ENCODE measurements around the gene TBRG4. TPM values are rescaled to one million over a fixed set of nuclear protein-coding genes. Genes with fewer than 3 reads are reported as not detected.

The TBRG4 gene
- total and polyA plus RNA-seq, 9 donors, result 28.6 to 67.5 (median 49.9) TPM

DNA sequence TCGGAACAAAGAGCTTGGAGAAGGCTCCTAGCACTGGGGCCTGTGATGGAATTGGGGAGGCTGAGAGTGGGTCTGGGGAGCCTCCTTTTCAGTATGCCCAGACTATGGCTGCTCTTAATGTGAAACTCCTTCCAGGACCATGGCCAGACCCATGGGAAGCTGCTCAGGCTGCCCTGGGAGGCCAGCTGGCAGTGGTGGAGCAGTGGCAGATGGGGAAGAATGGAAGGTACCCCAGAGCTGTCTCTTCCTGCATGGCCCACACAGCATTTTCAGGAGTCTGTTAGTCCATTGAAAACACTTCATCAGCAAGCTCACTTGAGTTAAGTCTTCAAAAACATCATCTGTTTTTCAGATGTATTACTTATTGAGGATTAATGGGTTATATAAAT, 41.2 kb downstream of the TBRG4 start:
- 83 to 94% (median 90%) methylated on average over 1 of the region's 1 CpG for WGBS, 3 donors
- intact Hi-C loops (cut with DNase I), result no loop called here
- DNase-seq, result no peak
- Histone ChIP-seq H3K36me3 (no peaks in the 10 kb centered on the region), H3K27me3 (no peaks in the 10 kb centered on the region), H3K9me3 (no peaks in the 10 kb centered on the region), H3K4me1 (ENCODE audit: insufficient read depth) (no peaks in the 10 kb centered on the region), H3K27ac (no peak overlapping the region), H3K4me3 (no peak overlapping the region)
- TF ChIP-seq, protein P1, sequence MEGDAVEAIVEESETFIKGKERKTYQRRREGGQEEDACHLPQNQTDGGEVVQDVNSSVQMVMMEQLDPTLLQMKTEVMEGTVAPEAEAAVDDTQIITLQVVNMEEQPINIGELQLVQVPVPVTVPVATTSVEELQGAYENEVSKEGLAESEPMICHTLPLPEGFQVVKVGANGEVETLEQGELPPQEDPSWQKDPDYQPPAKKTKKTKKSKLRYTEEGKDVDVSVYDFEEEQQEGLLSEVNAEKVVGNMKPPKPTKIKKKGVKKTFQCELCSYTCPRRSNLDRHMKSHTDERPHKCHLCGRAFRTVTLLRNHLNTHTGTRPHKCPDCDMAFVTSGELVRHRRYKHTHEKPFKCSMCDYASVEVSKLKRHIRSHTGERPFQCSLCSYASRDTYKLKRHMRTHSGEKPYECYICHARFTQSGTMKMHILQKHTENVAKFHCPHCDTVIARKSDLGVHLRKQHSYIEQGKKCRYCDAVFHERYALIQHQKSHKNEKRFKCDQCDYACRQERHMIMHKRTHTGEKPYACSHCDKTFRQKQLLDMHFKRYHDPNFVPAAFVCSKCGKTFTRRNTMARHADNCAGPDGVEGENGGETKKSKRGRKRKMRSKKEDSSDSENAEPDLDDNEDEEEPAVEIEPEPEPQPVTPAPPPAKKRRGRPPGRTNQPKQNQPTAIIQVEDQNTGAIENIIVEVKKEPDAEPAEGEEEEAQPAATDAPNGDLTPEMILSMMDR (IDR thresholded peaks at IDR 0.05), result no peak

DNA sequence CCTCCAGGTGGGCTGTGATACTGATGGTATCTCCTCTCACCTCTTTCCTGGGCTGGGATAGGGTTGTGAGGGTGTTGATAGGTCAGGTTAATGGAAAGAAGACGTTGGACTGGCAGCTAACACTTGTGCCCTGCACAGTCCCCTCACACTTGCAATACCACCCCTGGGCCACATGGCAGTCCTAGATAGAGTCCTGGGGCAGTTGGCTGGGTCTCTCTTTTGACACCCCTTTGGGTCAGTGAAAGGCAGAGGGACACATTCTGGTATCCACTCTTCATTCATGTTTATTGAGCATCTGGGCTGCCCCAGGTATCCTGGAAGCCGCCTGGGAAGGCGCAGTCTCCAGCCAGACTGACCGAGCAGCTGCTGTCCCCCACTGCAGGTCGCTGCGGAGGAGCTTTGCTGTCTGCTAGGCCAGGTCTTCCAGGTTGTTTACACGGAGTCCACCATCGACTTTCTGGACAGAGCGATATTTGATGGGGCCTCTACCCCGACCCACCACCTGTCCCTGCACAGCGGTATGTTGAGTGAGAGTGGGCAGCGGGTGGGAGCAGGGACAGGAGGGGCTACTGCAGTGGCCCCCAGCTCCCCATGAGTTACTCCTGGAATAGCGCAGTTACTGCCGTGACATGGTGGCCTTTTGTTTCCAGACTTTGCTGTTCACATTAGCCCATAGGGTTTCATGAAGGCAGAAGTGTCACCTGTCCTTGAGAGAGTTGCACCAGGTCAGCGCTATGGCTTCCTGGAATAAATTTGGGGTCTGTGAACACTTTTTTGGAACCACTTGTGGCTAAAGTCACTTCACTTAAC, 41.8 kb downstream of the TBRG4 start:
- Histone ChIP-seq H3K9me3 (no peaks in the 10 kb centered on the region), H3K4me3 (no peak overlapping the region), H3K27me3 (no peaks in the 10 kb centered on the region), H3K4me1 (ENCODE audit: insufficient read depth) (no peaks in the 10 kb centered on the region), H3K36me3 (no peaks in the 10 kb centered on the region), H3K27ac (no peak overlapping the region)
- DNase-seq, result no peak
- intact Hi-C loops (cut with DNase I), result no loop called here
- WGBS, 3 donors, result 90 to 92% (median 90%) methylated on average over 15 of the region's 15 CpGs
- no peak for TF ChIP-seq POLR2A (IDR thresholded peaks at IDR 0.05)

DNA sequence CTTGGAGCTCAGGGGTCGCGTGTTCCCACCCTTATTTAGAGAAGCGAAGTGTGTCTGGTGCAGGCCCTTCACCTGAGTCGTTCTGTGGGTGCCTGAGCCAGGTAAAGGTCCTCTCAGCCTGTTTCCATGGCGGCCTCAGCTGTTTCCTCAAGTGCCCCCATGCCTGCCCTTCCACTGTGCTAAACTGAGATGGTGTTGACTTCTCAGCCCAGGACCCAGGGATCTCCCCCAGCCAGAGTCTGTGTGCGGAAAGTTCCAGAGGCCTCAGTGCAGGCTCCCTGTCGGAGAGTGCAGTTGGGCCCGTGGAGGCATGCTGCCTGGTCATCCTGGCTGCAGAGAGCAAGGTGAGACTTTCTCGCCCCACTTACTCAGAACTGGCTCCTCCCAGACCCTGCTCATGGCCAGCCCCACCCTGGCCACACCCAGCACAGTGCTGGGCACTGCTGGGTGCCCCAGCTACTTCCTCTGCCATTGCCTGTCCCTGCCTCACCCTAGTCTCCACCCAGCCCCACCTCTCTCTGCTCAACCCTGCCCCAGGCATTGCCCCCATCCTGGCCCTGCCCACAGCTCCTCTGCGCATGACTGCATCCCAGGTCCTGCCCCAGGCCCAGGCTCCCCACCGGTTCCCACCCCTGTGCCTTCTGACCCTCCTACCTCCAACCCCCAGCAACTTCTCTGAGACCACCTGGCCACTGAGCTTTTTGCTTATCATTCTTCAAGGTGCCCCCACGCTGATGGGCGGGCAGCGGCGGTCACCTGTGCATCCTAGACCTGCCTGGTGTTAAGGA, 43.1 kb downstream of the TBRG4 start:
- Histone ChIP-seq H3K4me3 (no peak overlapping the region), H3K36me3 (no peaks in the 10 kb centered on the region), H3K9me3 (no peaks in the 10 kb centered on the region), H3K4me1 (ENCODE audit: insufficient read depth) (no peaks in the 10 kb centered on the region), H3K27me3 (no peaks in the 10 kb centered on the region), H3K27ac (no peak overlapping the region)
- intact Hi-C loops (cut with DNase I), result no loop called here
- 91 to 94% (median 92%) methylated on average over 15 of the region's 15 CpGs for WGBS, 3 donors
- TF ChIP-seq, protein P1 (IDR thresholded peaks at IDR 0.05), result no peak
- no peak for TF ChIP-seq EP300 (IDR thresholded peaks at IDR 0.05)
- no peak for TF ChIP-seq POLR2A (IDR thresholded peaks at IDR 0.05)
- DNase-seq, result no peak

DNA sequence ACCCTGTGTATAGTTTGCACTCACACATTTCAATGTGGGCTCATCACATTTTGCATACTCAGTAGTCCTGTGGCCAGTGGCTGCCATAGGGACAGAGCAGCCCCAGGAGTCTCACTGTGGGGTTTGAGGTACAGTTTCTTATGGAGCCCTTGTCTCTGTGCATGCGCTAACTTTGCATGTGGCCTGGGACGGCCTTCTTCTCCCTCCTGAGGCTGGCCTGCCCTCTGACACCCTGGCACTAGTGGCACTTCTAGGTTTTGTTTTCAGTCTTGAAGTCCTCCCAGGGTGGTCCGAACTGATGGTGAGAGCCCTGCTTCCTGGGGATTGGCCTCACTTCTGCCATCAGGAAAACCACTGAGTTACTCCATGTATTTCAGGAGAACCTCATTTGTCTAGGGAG, 43.9 kb downstream of the TBRG4 start:
- Histone ChIP-seq H3K36me3 (no peaks in the 10 kb centered on the region), H3K27me3 (no peaks in the 10 kb centered on the region), H3K4me1 (ENCODE audit: insufficient read depth) (no peaks in the 10 kb centered on the region), H3K9me3 (no peaks in the 10 kb centered on the region), H3K27ac (no peak overlapping the region), H3K4me3 (no peak overlapping the region)
- no peak for DNase-seq
- WGBS, 3 donors, result 91 to 97% (median 94%) methylated on average over 3 of the region's 3 CpGs
- intact Hi-C loops (cut with DNase I), result no loop called here
- no peak for TF ChIP-seq POLR2A (IDR thresholded peaks at IDR 0.05)
- TF ChIP-seq EP300 (IDR thresholded peaks at IDR 0.05), result no peak
- TF ChIP-seq, protein P1 (IDR thresholded peaks at IDR 0.05), result no peak

DNA sequence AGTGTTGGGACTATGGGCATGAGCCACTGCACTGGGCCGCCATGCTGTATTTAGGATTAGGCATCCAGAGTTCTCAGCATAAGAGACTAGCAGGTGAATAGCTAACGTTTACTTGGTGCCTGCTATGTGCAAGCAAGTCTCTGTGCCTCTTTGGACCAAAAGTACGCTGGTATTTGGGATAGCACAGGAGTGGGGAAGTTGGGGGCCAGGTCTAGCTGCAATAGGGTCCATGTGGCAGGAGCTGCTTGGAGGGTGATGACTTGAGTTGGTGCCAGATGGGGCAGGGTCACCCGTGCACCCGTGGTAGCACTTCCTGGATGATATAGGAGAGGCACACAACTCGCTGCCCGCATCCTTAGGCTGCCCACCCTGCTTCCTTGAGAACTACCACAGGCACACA, 45.1 kb downstream of the TBRG4 start:
- no peak overlapping the region for H3K27ac ChIP-seq
- H3K4me3 ChIP-seq, result no peak overlapping the region
- no peaks in the 10 kb centered on the region for H3K4me1 ChIP-seq (ENCODE audit: insufficient read depth)
- no peaks in the 10 kb centered on the region for H3K9me3 ChIP-seq
- WGBS, 3 donors, result 88 to 93% (median 88%) methylated on average over 7 of the region's 7 CpGs
- H3K27me3 ChIP-seq, result no peaks in the 10 kb centered on the region
- no peak for DNase-seq
- TF ChIP-seq POLR2A (IDR thresholded peaks at IDR 0.05), result no peak
- TF ChIP-seq, protein P1 (IDR thresholded peaks at IDR 0.05), result no peak
- TF ChIP-seq EP300 (IDR thresholded peaks at IDR 0.05), result no peak
- intact Hi-C loops (cut with DNase I), result no loop called here
- no peaks in the 10 kb centered on the region for H3K36me3 ChIP-seq

All from ovary (tissue), 9 donors.